Islet of Langerhans (tissue), 1 donor: ENCODE measurements around the gene FOSB.

Source experiments
- FAIRE-seq: peaks from one replicate; lab custom pipeline; 2011; peaks lifted over from hg19 to GRCh38; lab: Jason Lieb, UNC

FOSB gene

DNA sequence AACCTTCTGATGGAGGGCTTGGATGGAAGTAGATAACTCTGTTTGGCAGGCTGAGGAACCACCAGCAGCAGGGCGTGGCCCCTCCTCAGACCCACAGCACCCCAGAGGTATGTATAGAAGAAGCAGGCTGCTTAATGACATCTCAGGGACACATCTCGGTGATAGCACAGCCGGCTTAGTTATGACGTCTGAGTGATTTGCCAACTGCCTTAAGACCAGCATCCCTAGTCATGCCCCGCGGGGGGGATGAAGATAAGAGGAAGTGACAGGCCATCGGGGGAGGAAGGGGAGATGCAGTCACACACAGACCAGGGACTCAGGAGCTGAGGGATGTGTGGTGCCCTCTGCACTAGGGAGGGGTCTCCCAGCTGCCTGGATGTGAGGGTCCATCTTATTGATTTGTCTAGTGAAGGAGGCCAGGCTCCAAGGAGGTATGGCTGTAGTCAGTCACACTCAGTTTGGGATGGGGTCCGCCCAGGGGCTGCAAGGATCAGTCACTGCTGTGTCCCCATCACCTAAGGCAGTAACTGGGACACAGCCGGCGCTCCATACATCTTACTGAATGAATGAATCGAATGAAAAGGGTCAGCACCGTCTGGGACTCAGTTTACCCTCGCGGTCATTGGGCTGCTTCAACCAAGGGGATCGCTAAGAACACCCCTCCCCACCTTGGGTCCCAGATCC is 24.9 kb upstream of the FOSB start:
- FAIRE-seq: no peak

DNA sequence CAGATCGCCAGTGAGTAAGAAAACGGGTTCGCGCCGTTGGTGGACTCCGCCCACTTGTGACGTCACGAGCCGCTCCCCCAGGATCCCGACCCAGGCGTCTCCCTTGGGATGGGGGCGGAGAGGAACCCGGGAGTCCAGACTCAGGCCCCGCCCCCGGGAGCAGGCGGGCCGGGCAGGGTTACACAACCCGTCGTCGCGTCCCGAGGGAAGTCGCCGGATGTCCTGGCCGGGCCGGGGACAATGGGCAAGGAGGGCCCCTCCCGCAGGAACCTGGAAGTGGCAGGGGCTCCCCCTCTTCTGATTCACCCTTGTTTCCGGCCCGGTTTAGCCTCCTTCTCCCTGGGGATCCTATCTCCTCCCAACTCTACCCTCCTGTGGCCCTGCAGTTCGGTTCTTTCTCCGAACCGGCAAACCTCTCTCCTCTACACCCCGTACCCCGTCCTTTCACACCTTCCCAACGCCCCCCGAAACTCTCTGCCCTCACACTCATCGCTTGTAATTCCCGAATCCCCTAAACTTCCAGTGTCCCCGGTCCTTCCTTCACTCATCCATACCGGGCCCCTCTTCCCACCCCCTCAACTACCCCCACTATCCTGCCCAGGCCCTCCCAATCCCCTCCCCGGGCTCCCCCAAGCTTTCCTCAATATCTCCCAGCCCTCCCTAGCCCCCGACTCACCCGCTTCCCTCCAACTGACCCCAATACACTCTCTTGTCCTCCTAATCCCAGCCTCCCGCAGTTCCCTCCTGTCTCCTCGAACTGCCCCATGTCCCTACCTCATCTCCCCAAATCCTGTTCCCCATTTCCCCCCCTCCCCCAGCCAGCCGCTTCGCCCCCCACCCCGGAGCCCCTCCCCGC is 24.1 kb upstream of the FOSB start:
- FAIRE-seq: no peak

DNA sequence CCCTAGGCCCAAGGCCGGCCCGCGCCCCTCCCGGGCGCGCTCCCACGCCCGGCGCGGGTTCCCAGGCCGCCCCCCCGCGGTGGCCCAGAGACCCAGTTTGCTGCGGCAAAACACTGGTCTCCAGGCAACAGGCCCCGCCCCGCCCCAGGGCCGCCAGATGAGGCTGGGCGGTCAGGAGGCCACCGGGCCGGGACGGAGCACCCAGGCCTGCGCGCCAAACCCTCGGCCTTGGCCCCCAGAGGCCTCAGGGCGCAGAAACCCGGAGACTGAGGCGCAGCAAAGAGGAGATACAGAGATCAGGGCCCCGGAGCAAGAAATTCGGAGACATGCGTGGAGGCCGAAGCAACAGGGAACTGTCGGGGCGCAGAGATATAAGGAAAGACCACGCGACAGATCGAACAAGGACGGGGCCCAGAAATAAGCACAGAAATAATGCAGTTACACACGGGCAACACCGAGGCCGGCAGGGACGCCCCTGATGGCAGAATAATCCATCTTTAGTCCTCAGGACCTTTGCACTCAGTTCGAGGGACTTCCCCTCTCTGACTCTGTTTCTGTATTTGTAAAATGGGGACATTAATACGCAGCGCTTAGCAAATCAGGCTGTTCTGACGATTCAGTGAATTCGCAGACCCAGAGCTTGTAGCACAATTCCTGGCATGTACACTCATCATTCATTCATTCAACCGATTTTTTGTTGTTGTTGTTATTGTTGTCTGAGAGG is 23.3 kb upstream of the FOSB start:
- no peak for FAIRE-seq

DNA sequence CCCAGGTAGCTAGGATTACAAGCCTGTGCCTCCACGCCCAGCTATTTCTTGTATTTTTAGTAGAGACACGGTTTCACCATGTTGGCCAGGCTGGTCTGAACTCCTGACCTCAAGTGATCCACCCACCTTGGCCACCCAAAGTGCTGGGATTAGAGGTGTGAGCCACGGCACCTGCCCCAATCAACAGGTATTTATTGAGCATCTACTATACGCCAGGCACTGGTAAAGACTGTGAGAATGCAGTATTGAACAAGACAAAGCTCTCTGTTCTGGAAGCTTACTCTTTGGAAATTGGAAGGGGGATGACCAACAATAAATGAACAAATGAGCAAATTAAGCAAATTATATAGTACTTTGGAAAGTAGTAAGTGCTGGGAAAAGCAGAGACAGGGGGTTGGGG is 22.7 kb upstream of the FOSB start:
- FAIRE-seq: no peak

DNA sequence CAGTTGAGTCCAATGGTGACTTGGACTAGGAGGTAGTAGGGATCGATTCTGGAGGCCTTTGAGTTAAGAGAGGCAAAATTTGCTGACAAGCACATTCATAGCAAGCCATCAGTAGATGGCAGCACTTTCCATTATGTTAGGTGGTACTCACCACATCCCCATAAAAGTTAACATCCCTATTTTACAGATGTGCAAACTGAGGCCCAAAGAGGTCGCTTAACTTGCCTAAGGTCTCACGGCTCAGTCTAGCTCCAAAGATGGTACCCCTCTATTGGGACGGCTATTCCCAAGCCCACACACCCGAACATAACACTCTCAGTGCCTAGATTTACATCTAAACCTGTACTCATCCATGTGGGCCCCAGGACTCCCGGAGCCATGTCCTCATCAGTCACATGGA is 21.5 kb upstream of the FOSB start:
- no peak for FAIRE-seq

DNA sequence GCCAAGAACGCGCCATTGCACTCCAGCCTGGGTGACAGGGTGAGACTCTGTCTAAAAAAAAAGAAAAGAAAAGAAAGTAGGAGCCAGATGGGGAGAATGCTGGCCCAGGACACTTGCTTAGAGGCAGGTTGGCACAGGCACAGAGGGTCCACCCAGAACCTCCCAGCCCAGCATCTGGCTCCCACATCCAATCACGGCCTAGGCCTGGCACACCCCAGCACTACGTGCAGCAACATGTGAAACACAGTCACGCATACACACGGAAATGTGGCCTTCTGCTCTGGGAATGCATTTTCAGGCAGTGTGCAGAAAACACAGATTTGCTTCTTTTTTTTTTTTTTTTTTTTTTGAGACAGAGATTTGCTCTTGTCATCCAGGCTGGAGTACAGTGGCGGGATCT is 20.9 kb upstream of the FOSB start:
- no peak for FAIRE-seq

DNA sequence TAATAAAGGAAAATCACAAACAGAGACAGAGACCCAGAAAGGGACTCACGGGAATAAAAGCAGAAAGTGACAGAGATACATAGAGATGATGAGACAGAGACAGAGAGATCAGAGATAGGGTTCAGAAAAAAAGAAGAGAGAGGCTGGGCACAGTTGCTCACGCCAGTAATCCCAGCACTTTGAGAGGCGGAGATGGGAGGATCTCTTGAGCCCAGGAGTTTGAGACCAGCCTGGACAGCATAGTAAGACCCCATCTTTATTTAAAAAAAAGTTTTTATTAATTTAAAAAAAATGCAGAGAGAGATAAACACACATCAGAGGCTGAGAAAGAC is 19.4 kb upstream of the FOSB start:
- no peak for FAIRE-seq

DNA sequence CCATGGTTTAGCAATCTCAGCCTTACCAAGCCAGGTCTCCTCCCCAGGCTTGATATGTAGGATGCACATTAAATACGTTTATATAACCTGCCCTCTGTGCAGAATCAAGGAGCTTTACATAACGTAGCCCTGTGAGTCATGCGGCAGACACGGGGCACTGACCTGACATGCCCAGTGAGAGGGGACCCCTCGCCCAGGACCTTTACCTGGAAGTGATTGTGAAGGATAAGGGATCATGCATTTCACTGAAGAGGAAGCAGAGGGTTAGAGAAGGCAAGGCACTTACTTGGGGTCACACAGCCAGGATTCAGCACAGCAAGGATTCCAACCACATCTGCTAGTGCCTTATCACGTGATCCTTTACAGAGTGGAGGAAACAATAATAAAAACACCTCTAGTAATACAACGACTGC is 18.9 kb upstream of the FOSB start:
- FAIRE-seq: no peak

DNA sequence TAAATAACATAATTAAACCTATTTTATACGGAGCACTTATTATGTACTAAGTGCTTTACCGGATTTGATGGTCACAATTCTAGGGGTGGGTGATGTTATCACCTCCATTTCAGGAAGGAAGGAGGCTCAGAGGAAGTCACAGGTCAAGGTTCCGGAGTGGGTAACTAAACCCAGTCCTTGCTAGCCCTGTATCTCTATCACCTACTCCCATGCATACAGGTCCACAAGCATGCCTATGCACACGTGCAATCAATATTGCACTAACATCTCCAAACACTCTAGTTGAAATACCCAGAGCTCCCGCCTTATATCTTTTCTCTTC is 17.8 kb upstream of the FOSB start:
- no peak for FAIRE-seq

DNA sequence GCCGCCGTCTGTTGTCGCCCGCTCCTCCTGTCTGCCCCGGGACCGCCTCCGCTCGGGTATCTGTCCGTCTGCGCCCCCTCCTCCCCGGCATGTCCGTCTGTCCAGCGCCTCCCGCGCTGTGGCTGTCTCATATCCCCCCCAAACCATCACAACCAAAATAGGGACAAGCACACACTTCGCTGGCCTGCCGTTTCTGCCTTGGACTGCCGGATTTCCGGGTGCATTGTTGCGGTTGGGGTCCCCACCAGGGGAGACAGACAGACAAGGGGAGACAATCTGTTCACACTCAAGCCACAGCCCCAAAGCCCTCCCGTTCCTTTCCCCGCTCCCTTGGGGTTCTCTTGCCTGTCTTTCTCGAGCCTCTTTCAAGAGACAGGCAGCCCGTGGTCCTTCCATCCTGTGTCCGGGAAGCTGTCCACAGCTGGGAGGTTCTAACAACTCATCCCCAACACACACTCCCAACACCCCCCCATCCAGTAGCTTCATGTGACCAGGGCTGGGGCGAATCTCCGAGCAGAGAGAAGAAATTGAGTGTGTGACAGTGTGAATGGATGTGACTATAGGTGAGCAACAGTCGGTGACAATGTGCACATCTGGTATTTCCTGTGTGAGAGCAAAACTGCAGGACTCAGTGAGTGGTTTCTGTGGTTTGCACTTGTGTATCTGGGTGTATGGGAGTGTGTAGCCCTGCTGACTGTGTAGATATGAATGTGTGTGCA is 16.5 kb upstream of the FOSB start:
- no peak for FAIRE-seq

DNA sequence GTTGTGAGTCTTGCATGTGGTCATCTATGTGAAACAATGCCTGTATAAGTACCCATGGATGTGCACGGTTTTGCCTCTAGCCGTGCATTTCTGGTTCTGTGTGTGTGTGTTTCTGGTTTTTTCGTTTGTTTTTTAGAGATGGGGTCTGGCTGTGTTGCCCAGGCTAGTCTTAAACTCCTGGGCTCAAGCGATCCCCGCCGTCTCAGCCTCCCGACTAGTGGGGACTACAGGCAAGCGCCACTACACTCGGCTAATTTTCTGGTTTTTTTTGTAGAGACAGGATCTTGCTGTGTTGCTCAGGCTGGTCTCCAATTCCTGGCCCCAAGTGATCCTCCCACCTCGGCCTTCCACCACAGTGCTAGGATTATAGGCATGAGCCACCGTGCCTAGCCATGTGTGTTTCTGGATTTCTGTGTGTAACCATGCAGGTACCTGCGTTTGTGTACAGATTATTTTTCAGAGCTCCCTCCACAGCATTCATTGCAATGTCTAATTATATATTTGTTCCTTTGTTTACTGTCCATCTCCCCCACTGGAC is 15.9 kb upstream of the FOSB start:
- FAIRE-seq: no peak

DNA sequence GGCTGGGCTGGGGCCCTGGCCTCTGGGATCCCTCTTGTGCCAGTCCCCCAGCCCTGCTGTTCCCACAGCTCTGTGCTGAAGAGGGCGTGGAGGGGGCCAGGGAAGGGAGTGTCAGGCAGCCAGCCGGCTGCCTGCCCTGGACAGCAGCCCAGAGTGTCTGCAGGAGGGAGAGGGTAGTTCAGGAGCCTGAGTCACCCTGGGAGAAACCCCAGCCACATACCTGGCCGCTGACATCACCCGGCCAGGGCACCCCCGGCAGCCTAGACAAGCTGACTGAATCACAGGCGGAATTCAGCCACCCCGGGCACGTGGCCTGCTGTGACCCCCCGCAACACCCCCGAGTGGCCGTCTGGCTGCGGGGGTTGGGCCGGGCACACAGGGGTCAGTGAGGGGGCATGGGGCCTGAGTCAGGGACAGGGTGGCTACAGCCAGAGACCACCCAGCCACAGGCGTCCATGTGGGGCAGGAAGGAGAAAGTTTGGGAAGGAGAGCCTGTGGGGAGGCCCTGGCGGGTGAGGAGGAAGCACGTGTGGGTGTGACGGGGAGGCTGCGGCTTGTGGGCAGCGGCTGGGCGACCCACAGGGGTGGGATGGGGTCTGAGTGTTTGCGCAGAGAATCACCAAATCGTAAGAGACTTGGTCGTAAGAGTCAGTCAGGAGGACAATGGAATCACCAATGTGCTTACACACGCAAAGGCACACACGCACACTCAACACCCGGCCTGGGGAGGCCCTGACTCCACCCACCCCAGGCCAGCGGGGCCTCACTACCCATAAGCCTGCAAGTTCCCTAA is 11.9 kb upstream of the FOSB start:
- no peak for FAIRE-seq

DNA sequence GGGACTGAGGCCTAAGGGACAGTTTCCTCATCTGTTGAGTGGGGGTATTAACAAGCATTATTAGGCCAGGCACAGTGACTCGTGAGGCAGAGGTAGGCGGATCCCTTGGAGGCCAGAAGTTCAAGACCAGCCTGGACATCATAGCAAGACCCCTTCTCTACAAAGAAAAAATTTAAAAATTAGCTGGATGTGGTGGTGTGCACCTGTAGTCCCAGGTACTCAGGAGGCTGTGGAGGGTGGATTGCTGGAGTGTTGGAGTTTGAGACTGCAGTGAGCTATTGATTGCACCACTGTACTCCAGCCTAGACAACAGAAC is 11.3 kb upstream of the FOSB start:
- FAIRE-seq: no peak

DNA sequence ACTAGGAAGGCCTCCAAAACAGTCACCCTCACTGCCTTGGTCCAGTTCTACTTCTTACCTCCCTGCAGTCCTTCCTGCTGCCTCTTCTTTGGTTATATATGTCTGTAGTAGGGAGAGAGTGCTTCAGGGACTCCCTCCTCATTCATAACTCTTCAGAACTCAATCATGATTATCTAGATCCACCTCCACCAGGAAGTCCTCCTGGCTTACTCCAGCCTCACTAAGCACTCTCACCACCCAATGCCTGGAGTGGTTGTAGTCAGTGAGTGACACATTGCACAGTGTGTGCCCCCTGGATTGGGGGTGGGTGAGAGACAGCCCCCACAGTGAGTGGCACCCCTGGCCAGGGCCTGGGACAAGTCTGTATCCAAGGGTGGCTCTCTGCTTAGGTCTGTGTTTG is 10.0 kb upstream of the FOSB start:
- FAIRE-seq: no peak

DNA sequence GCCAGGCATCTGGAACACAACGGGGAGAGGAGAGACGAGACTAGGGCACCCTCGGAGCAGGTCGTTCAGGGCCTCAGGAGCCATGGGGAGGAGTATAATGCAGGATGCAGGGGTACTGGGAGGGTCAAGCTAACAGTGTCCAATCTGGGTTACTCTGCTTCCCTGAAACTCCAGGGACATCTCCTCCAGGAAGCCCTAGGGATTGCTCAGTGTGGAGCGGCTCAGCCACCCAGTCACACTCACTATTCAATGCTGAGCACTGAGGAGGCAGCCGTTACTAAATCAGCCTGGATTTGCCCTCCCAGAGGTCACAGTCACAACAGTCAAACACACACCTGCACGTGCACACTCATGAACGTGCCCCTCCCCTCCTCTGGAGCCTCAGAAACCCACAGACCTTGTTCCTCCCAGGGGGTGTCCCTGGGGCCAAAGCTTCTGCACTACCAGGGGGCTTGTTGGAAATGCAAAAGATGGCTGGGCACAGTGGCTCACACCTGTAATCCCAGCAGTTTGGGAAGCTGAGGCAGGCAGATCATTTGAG is 6.9 kb upstream of the FOSB start:
- no peak for FAIRE-seq

DNA sequence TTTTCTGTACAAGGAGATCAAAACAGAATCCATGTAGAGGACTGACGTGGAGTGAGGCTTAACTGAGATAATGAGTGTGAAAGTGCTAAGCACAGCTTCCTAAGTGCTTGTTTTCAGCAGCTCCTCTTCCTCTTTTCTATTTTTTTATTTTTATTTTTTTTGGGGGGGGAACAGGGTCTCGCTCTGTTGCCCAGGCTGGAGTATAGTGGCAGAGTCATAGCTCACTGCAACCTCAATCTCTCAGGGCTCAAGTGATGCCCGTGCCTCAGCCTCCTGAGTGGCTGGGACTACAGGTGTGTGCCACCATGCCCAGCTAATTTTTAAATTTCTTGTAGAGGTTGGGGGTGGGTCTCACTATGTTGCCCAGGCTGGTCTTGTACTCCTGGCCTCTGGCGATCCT is 5.6 kb upstream of the FOSB start:
- no peak for FAIRE-seq

DNA sequence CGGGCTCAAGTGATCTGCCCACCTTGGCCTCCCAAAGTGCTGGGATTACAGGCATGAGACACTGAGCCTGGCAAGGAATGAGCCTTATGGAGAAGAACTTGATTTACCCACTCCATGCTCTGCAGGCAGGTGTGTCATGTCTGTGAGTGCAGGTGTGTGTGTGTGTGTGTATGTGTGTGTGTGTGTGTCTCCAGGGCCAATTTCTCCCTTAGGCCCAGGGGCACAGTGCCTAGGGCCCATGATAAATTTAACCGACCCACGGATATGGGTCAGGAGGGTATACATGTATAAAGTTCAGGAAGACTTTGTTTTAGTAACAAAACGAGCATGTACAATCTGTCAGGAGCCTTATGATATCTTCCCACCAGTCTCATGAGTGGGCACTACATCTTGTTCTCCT is 4.6 kb upstream of the FOSB start:
- FAIRE-seq: no peak

DNA sequence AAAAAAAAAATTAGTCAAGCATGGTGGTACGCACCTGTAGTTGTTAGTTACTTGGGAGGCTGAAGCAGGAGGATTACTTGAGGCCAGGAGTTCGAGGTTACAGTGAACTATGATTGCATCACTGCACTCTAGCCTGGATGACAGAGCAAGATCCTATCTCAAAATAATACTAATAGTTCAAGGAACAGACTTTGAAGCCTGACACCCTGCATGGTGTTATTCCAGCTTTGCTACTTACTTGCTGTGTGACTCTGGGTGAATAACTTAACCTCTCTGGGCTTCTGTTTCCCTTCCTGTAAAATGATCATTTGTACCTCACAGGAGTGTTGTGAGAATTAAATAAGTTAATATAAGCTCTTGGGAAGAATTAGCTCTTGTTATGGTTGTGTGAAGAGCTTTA is 3.5 kb upstream of the FOSB start:
- FAIRE-seq: no peak

DNA sequence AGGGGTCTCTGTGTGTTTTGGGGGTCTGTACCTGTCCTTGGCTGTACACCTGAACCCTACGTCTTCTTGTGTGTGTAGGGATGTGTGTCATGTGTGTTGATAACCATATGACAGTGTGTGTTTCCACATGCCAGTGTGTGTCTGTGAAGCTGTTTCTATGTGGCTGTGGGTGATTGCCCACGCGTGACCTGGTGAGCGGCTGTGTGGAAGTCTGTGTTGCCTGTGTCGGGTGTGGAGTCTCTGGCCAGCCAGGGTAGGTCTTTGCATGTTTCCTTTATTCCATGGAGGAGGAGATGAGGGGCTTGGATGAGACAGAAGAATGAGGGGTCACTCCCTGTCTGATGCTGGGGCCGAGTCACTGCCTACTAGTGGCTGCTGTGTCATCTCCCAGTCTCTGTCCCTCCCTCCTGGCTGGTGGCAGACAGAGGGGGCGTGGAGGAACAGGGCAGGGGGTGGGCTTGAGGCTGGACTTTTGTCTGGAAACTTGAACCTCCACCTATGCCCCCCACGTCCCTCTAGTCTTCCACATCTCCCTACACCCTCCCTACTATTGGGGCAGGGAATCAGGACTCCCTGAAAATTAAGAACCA is 2.8 kb upstream of the FOSB start:
- no peak for FAIRE-seq

DNA sequence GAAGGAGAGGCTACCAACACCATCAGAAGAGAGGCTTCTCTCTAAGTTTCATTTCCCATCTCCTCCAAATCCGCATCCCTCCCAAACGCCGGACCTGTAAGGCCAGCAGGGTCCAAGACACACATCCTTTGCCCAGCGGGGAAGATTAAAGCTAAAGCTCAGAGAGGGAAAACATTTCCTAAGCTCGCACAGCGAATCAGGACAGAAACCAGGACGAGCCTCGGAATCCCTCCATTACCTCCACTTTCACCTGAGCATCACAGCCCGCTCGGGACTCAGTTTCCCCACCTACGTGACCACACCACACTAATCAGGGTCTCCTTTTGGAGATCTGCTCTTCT is 711 bp upstream of the FOSB start:
- no peak for FAIRE-seq

DNA sequence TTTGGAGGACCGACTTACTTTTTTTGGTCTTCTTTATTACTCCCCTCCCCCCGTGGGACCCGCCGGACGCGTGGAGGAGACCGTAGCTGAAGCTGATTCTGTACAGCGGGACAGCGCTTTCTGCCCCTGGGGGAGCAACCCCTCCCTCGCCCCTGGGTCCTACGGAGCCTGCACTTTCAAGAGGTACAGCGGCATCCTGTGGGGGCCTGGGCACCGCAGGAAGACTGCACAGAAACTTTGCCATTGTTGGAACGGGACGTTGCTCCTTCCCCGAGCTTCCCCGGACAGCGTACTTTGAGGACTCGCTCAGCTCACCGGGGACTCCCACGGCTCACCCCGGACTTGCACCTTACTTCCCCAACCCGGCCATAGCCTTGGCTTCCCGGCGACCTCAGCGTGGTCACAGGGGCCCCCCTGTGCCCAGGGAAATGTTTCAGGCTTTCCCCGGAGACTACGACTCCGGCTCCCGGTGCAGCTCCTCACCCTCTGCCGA is 409 bp downstream of the FOSB start:
- FAIRE-seq: no peak

DNA sequence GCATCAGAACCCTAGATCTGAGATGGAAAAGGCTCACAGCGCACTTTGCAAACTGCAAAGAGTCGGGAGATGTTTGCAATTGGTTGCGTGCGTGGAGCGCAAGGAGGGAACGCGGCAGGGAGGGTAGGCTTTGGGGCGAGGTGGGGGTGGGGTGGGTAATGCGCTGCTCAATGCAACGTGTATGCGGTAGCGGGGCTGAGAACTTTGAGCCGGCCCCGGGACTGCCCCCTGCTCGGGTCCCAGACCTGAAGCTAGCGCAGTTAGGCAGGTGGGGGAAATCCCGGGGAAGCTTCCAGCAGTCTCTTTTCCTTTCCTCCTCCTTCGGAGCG is 971 bp downstream of the FOSB start:
- FAIRE-seq: no peak
